ENCODE data around the gene PTPN13.

Gene PTPN13

GRCh38 chr4:86586160-86586572, 7.9 kb upstream of the PTPN13 start:
- in situ Hi-C loops (cut with HindIII; ENCODE audit: low sequenced_read_pairs): no loop called here
- H3K4me3 ChIP-seq (ENCODE audit: low read depth, low read length): no peak overlapping the region
- no peak for DNase-seq (ENCODE audit: low read depth)
- TF ChIP-seq CTCF (IDR thresholded peaks at IDR 0.05; ENCODE audit: low read depth, low read length, missing control alignments): no peak

- no peak overlapping the region for H3K4me3 ChIP-seq (ENCODE audit: low read depth, low read length)
- no peak for DNase-seq (ENCODE audit: low read depth)
- in situ Hi-C loops (cut with HindIII; ENCODE audit: low sequenced_read_pairs): no loop called here
- no peak for TF ChIP-seq CTCF (IDR thresholded peaks at IDR 0.05; ENCODE audit: low read depth, low read length, missing control alignments)
Measured at GRCh38 chr4:86586626-86587380, 7.3 kb upstream of the PTPN13 start.

- H3K4me3 ChIP-seq (ENCODE audit: low read depth, low read length): no peak overlapping the region
- in situ Hi-C loops (cut with HindIII; ENCODE audit: low sequenced_read_pairs): no loop called here
- TF ChIP-seq CTCF (IDR thresholded peaks at IDR 0.05; ENCODE audit: low read depth, low read length, missing control alignments): no peak
- no peak for DNase-seq (ENCODE audit: low read depth)
Measured at GRCh38 chr4:86587381-86588140, 6.6 kb upstream of the PTPN13 start.

- no peak for TF ChIP-seq CTCF (IDR thresholded peaks at IDR 0.05; ENCODE audit: low read depth, low read length, missing control alignments)
- DNase-seq (ENCODE audit: low read depth): no peak
- peak overlapping the region; percentile 61 for H3K4me3 ChIP-seq (ENCODE audit: low read depth, low read length)
- in situ Hi-C loops (cut with HindIII; ENCODE audit: low sequenced_read_pairs): no loop called here
Measured at GRCh38 chr4:86592553-86593249, 1.4 kb upstream of the PTPN13 start.

GRCh38 chr4:86594559-86595425, 677 bp downstream of the PTPN13 start:
- H3K4me3 ChIP-seq (ENCODE audit: low read depth, low read length): peak overlapping the region; percentile 61
- TF ChIP-seq CTCF (IDR thresholded peaks at IDR 0.05; ENCODE audit: low read depth, low read length, missing control alignments): peak; percentile 35
- DNase-seq (ENCODE audit: low read depth): peak; percentile 67
- in situ Hi-C loops (cut with HindIII; ENCODE audit: low sequenced_read_pairs): no loop called here

- in situ Hi-C loops (cut with HindIII; ENCODE audit: low sequenced_read_pairs): no loop called here
- peak overlapping the region; percentile 61 for H3K4me3 ChIP-seq (ENCODE audit: low read depth, low read length)
- DNase-seq (ENCODE audit: low read depth): no peak
- no peak for TF ChIP-seq CTCF (IDR thresholded peaks at IDR 0.05; ENCODE audit: low read depth, low read length, missing control alignments)
Measured at GRCh38 chr4:86595426-86595805, 1.3 kb downstream of the PTPN13 start.

Measured in astrocyte of the cerebellum (primary cell).